HG03135 (cell line): ENCODE data around the gene ABCB1.
"Not testable (repeated sequence)": the region's sequence is repeated elsewhere in the genome, so short reads cannot be mapped to it uniquely, and the experiment has no call there.

Experiments used
- ATAC-seq: cut with Tn5 transposase; IDR thresholded peaks from one replicate; pipeline ENCODE4 v1.9.1; 2021; ENCODE audit warnings: mild to moderate bottlenecking, moderate library complexity; ENCODE audit not compliant: unreplicated experiment

ABCB1 gene

GRCh38 chr7:87474533-87475358, 125.9 kb downstream of the ABCB1 start:
- peak; percentile 73 for ATAC-seq

- ATAC-seq = no peak
These were observed 126.7 kb downstream of the ABCB1 start for GRCh38 chr7:87473986-87474385.

- no peak for ATAC-seq
These were observed 127.5 kb downstream of the ABCB1 start for GRCh38 chr7:87473192-87473591.

GRCh38 chr7:87471473-87471872, 129.2 kb downstream of the ABCB1 start:
- ATAC-seq = no peak

GRCh38 chr7:87469204-87469603, 131.5 kb downstream of the ABCB1 start:
- not testable (repeated sequence) for ATAC-seq

- ATAC-seq = not testable (repeated sequence)
These were observed 135.2 kb downstream of the ABCB1 start for GRCh38 chr7:87465534-87465880.

- ATAC-seq = not testable (repeated sequence)
These were observed 135.7 kb downstream of the ABCB1 start for GRCh38 chr7:87464830-87465533.

GRCh38 chr7:87463982-87464381, 136.7 kb downstream of the ABCB1 start:
- ATAC-seq = no peak

- not testable (repeated sequence) for ATAC-seq
These were observed 140.2 kb downstream of the ABCB1 start for GRCh38 chr7:87460444-87460843.

- ATAC-seq = no peak
These were observed 140.7 kb downstream of the ABCB1 start for GRCh38 chr7:87459941-87460340.

- ATAC-seq = no peak
These were observed 142.5 kb downstream of the ABCB1 start for GRCh38 chr7:87458148-87458547.

GRCh38 chr7:87456247-87456646, 144.4 kb downstream of the ABCB1 start:
- ATAC-seq = no peak
